Myocyte (in vitro differentiated cells): ENCODE measurements around the gene CDC6. TPM values are rescaled to one million over a fixed set of nuclear protein-coding genes. Genes with fewer than 3 reads are reported as not detected.

Experiments used
- DNase-seq: peaks from one replicate; pipeline ENCODE4 v3.0.0-alpha.2; 2012; ENCODE audit warnings: low read depth
- total RNA-seq: library from RNA; depleted of rRNA; stranded (reverse); fragments of >200 nt; gene quantifications from 2 replicates; pipeline ENCODE4 v1.2.3, GENCODE V29; 2014

CDC6 gene
- total RNA-seq, 1 donor from 2014 or later = 3.8 TPM

- no peak for DNase-seq
Observed at GRCh38 chr17:40340327-40340726, 52.6 kb downstream of the CDC6 start.

DNA sequence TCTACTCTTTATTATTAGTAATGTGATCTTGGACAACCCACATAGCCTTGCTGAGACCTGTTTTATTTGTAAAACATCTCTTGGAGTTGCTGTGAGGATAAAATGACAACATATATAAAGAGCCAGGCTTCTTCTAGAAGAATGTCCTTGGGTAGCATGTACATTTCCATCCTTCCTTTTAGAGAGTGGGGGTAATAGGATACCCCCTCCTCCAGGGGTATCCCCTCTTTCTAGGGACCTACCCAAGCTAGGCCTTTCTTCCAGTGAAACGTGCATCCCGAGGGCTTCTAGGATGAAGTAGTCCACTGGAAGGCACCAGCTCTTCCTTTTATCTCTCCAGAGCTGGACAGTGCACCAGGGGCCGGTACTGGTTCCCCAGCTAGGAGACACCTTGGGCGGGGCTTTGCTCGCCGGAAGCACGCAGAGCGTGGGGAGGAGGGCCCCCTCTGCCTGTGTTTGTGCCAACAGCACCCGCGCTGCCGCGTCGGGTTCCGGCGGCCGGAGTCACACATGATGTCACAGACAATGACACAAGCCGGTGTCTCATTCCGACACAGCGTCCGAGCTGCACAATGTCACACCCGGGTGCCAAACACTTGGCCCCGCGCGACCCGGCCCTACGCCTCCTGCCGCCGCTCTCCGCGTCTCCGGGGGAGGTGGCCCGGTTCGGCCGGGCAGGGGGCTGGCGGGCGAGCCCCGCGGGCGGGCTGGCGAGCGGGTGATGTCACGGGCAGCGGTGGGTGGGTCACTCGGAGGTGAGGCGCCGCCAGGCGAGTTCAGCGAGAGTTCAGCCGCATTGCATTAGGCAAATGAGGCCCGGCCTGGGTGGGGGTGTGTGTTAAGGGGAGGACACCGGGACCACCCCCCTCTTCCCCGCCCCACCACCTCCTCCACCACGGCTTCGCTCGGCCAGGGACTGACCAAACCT lies 53.5 kb downstream of the CDC6 start:
- DNase-seq = peak; percentile 77

DNA sequence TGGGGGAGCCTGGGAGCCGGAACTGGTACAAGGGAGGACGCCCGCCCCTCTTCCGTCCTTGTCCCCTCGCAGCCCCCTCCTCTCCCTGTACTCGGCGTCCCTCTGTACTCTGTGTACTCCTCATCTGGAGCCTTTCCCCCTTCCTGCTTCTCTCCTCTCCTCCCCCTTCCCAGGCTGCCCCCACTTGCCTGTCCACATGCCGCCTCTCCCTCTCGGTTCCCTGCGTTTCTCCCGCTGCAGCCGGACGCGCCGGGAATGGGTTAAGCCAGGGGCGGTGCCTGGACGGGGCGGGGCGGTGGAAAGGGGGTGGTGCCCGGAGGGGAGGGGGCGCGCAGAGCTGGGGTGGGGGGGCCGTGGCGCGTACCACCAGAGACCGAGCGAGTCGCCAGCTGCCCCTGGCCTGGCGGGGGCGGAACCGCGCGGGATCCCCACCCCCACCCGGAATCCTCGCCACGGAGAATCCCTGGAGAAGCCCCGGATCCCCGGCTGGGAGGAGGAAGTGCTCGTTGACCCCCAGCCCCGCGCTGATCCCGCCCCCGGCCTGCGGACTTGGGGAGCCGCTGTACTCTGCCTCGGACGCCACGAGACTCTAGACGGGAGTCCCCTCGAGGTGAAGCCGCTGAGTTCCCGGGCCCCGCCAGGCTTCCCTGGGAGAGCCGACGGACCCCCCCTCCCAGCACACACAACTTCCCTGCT lies 54.3 kb downstream of the CDC6 start:
- peak; percentile 81 for DNase-seq

GRCh38 chr17:40342504-40343218 lies 55.0 kb downstream of the CDC6 start:
- no peak for DNase-seq

DNA sequence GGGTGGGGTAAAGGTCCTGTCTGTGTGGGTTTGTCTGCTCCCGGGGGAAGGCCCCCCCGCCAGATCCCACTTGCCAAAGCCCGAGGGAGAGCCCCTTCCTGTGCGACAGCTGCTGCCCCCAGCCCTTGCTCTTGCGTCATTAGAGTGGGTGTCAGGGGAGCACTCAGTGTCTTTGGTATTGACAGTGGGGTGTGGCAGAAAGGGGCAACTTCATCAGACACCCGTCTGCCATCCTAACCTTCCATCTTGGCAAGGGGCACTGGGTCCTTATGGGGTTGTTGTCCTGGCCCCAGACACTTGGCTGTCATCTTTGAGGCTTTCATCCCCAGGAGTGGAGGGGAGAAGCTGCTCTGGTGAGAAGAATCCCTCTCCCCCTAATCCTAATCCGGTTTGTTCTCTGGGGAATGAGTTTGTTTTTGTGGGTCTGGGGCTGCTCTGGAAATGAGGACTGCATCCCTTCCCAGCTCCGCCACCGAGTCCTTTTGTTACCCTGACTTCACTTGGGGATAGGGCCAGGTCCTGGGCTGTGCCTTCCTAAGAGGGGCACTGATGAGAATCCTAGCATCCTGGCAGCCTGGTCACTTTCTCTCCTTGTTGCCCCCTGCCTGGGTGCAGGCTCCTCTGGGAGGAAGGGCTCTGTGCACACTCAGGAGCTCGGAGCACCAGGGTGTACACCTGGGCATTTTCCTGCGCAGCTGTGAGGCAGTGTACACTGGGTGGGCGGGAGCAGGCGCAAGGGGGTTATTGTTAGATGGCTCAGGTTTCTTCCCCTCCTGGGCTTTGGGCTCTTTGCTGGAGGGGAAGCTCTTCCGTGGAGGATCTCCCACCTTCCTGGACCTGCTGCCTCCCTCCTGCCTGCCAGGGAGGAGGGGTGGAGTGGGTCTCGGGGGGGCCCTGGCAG lies 55.8 kb downstream of the CDC6 start:
- peak; percentile 75 for DNase-seq

DNA sequence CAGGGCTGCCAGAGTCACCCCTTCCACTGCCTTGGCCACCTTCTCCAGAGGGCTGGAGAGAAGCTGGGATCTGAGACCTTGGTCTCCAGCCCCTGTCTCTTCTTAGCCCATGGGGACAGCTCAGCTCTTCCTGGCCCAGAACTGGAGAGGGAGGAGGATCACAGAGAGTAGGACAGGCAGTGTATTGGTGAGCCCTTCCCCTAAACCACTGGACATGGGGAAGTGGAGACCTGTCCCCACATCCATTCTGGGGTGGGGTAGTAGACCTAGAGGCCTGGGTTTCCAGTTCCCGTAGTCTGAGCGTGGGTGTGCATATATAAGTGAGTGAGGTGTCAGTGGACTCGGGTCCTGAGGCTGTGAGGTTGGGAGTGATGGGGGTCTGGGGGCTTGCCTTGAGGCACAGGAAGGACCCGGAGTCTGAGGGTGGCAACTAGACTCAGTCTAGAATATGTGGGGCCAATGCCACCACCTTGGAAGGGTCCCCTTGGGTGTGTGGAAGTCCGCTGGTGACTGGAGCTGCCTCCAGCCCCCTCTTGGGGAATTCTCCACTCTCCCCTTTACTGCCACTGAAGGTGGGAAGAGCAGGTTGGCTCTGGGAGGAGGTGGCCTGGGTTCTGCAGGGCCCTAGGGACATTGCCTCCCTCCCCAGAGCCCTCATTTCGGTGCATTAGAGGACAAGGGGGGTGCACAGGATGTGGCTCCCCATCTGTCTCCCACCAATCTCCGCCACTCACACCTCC lies 56.9 kb downstream of the CDC6 start:
- no peak for DNase-seq

GRCh38 chr17:40345161-40345993 lies 57.7 kb downstream of the CDC6 start:
- peak; percentile 83 for DNase-seq

GRCh38 chr17:40345994-40346764 lies 58.5 kb downstream of the CDC6 start:
- peak; percentile 95 for DNase-seq

DNA sequence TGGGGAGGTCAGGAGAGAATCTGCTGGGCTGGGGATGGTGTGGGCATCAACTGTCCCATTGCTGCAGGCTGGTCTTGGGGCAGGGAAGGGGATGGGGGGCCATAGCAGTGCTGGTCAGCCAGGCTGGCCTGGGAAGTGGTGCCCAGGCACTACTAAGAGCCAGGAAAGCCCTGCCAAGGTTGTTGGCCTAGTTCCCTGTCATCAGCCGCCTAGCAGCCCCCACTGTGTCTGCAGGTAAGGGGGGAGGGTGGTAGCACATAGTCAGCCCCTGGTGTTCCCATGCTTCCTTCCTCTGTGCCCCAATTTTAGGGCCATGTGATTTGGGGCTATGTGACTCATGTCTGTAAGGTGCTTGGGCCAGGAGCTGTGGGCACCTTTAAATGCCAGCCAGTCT lies 59.1 kb downstream of the CDC6 start:
- no peak for DNase-seq

DNA sequence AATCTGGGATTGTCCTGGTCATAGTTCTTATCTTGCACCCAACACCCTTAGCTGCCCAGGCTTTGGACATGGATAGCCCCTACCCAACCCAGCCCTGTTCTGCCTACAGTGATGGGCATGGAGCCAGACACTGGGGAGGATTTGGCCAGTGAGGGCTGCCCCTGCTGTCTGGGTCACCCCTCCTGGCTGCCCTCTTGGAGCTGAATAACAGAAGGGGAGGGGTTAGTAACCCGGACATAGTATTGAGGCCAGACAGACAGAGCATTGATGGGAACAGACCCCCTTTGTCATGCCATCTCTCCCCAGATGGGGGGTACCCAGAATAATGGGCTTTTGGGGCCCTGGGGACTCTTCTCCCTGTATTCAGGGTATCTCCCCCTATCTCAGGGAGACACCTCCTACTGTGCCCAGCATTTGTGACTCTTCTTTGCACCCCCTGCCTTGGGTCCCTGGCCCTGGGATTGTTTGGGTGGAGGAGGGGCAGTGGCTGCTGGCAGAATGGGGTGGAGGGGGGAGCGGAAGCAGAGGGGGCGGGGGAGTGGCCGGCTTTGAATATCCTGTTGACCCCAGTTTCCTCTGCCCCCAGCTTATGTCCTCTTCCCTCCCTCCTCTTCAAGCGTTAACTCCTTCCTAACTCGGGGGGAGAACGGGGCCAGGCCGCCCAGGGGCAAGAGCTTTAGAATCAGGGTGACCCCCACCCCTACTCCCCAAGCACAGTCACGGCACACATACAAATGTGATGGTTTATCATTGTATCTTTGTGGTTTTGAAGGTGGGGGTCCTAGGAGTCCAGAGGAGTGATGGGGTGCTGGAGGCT lies 59.8 kb downstream of the CDC6 start:
- peak; percentile 53 for DNase-seq

DNA sequence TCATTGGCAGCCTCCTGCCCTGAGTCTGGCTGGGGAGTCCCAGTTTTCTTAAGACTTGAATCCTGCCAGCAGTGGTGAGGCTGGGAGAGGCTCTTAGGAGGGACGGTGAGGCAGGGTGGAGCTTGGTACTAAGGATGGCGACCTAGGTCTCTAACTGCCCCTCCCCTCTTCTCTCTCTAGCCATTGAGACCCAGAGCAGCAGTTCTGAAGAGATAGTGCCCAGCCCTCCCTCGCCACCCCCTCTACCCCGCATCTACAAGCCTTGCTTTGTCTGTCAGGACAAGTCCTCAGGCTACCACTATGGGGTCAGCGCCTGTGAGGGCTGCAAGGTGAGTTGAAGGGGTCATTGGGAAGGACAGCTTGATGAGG lies 60.4 kb downstream of the CDC6 start:
- DNase-seq = no peak

- no peak for DNase-seq
Observed at GRCh38 chr17:40348562-40349476, 61.1 kb downstream of the CDC6 start.

DNA sequence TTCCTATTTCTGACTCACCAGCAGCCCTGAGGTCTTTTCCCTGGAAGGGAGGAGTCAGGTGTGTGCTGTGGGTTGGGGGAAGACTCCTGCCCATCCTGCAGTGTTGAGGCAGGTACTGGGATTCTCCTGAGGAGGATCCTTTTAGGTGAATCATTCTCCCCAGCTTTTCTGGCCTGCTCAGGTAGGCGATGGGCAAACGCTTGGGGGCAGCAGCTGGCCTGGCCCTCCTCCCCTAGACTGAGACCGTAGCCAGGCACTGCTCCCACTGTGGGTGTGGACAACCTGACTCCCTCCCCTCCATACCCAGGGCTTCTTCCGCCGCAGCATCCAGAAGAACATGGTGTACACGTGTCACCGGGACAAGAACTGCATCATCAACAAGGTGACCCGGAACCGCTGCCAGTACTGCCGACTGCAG lies 61.8 kb downstream of the CDC6 start:
- DNase-seq = no peak

DNA sequence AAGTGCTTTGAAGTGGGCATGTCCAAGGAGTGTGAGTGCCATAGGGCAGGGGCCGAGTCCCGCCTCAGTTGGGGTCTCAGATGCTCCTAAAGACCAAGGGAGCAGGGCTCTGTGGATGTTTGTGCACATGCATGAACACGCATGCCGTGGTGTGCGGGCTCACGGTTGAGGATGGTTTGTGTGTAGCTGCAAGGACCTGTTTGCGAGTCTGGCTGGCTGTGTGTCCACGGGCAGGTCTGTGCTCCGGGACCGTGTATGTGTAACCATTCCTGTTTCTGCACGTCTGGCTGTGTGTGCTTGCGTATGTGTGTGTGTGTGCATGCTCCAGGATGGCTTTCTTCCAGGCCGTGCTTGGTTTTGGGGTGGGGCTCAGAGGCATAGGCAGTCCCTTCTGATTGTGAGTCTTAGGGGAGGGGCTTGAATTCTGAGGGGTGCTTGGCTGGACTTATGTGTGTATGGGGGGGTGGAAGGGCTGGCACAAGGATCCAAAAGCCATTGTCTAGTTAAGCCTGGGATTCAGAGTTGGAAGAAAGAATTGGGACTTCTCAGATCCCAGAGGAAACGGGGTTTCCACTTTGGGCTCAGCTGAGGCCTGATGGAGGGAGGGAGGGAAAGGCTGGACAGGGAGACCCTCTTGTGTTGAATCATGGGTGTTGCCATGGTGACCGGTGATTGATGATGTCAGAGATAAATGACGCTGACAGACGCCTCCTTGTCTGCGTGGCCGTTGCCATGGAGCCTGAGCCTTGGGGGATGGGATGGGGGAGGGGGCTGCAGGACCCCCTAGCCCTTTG lies 62.4 kb downstream of the CDC6 start:
- DNase-seq = peak; percentile 41

- DNase-seq = no peak
Observed at GRCh38 chr17:40350689-40351358, 63.1 kb downstream of the CDC6 start.
